GM10266 (cell line): ENCODE measurements around the gene TMPRSS3.

Source experiments
- DNase-seq: peaks from one replicate; pipeline ENCODE4 v3.0.0; 2012; ENCODE audit errors: extremely low spot score
- TF ChIP-seq, protein P1 (sequence below): IDR thresholded peaks from 2 replicates; pipeline ENCODE4 v1.5.1; 2012; ENCODE audit warnings: mild to moderate bottlenecking, low read depth; ENCODE audit not compliant: control insufficient read depth, insufficient read depth; ENCODE audit errors: missing control alignments

Gene TMPRSS3

DNA sequence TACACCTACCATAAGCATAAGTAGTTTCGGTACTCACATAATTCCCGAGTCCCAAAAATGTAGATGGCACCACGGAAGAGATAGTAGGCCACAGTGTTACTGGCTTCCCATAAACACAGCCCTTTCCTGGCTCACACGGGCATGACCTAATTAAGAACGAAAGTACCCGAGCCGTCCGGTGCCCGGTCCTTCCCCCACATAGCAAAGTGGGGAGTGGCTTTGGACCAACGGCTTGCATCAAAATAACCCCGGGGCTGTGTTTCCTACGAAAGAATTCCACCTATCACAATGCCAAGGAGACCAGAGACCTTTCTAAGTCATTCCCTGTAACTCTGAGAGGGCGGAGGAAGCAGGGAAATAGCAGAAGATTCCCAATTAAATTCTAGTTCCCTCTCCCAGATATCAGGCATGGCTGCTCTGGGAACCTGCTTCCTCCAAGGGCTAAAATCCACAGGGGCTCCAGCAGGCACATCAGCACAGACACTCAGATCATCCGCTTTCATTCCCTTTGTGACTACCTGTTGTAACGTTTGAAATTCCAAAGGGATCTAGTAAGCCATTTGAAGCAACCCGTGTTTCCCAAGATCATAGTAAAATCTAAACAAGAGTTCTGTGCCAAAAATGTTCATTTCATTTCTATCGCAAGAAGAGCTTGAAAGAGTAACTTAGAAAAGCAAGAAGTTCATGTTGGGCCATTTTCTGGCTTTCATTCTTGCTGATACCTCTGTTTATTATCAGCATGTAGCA lies at the start of gene TMPRSS3:
TSS of gene TMPRSS3 (minus strand) at position 148 of the 747 bp plus-strand sequence. CDS start 635 bp downstream, outside the sequence.
- no peak for DNase-seq
- TF ChIP-seq, protein P1, sequence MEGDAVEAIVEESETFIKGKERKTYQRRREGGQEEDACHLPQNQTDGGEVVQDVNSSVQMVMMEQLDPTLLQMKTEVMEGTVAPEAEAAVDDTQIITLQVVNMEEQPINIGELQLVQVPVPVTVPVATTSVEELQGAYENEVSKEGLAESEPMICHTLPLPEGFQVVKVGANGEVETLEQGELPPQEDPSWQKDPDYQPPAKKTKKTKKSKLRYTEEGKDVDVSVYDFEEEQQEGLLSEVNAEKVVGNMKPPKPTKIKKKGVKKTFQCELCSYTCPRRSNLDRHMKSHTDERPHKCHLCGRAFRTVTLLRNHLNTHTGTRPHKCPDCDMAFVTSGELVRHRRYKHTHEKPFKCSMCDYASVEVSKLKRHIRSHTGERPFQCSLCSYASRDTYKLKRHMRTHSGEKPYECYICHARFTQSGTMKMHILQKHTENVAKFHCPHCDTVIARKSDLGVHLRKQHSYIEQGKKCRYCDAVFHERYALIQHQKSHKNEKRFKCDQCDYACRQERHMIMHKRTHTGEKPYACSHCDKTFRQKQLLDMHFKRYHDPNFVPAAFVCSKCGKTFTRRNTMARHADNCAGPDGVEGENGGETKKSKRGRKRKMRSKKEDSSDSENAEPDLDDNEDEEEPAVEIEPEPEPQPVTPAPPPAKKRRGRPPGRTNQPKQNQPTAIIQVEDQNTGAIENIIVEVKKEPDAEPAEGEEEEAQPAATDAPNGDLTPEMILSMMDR: no peak

DNA sequence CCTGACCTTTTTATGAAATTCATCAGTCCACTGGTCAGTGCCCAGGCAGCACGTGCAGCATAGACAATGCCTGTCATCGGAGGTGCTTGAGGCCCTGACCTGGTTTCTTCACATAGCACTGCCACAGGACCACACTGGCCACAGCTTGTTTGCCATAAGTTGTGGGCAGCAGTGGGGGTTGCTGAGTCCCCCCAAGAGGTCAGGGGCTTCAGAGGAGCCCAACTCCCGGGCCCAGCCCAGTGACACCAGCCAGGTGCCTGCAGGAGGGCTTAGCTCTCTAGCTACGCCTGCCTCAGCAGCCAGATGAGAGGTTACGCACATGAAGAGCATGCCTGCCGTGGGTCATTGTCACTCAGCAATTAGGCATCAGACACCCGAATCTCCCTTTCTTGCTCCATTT lies 49.5 kb upstream of the TMPRSS3 start:
- TF ChIP-seq, protein P1: no peak
- no peak for DNase-seq

DNA sequence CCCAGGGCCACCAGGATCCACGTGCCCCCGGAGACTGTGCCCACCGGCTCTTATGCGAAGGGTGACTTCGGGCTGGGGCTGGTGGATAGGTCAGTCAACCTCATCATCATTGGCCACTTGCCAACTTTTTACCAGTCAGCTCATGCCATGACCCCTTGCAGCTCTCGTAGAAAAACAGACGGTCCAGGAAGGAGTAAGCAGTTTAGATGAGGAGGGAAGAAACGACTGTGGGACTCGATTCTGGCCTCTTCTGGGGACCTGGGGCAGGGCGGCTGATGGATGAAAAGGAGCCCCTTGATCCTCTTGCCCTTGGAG lies 48.9 kb upstream of the TMPRSS3 start:
- DNase-seq: no peak
- TF ChIP-seq, protein P1: no peak

DNA sequence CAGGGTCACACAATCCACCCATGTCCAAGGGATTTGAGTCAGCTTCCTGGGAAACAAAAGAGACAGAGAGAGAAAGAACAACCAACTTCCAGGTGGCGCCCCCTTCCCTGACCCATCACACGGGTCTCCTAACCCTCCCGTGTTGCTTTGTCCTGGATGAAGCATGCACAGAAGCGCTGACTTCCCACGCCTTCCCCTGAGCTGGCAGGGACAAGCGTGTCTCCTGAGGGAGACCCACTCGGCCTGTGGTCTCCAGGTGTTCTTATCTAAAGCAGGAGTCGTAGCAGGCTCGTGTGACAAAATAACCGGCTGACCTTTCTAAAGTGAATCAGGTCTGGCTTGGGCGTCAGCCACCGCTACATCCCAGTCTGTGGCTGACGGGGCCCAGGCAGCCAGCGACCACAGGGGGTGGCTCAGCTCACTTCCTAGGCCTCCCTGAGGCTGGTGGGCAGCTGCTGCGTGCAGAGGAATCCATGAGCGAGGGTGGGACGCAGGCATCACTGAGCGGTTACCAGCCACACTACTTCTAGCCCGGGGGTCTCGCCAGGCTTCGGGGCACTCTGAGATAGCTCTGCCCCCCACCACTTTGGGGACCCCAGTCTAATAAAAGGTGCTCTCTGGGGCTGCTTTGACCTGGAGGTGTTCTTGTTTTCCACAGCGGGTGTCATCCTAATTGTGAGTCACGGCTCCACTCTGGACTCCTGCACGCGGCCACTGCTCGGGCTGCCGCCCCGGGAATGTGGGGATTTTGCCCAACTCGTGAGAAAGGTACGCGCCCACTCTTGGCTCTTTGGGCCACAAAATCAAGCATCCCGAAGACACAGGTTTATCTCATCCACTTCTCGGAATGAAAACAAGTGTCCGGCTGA lies 48.3 kb upstream of the TMPRSS3 start:
- no peak for DNase-seq
- TF ChIP-seq, protein P1: no peak

DNA sequence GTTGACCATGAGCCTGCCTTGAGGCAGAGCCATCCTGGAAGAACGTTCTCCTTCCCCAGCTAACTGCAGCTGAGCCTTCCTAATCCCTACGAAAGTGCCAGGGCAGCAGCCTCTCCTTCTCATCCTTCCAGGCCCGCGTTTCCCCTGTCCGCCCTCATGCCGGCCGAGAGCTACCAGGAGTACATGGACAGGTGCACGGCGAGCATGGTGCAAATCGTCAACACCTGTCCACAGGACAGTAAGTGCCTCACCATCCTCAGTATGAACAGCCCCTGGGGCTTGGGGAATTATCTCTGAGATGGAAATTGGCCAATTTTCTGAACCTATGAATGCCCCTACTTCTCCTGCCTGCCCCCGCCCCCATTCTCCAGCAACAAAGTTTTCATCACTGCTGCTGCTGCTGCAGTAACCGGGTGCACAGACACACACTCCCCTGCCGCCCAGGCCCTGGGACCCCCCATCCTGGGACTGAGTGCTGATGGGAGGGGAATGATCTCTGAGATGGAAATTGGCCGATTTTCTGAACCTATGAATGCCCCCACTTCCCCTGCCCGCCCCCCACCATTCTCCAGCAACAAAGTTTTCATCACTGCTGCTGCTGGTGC lies 47.4 kb upstream of the TMPRSS3 start:
- TF ChIP-seq, protein P1: no peak
- no peak for DNase-seq

DNA sequence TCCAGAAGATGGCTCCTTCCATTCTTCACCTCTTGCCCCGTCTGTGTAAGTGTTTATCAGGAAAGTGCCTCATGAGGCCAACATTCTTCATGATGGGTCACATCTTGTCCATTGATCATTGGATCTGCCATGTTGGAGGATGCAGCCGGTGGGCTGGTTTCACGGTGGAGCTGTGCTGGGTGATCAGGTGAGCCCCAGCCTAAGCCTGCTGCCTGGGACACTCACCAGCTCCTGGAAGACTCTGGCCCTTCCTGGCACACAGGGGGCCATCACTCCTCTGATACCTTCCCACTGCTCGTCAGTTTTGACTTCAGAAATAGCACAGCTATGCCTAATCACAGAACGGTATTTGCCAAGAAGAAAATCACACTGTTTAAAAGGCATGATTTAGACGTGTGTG lies 46.1 kb upstream of the TMPRSS3 start:
- DNase-seq: no peak
- TF ChIP-seq, protein P1: no peak
